CD14-positive monocyte (primary cell): Measurements from ENCODE around the gene CXXC5. TPM values are rescaled to one million over a fixed set of nuclear protein-coding genes. Genes with fewer than 3 reads are reported as not detected.
"Not testable (repeated sequence)": the region's sequence is repeated elsewhere in the genome, so short reads cannot be mapped to it uniquely, and the experiment has no call there.

Source experiments
- DNase-seq, 3 donors: peaks; one replicate each; pipeline ENCODE4 v3.0.0-alpha.2; 2011 to 2022
- H2AFZ ChIP-seq: 2 replicates; pipeline ENCODE4 v1.6.0; 2012; ENCODE audit warnings: mild to moderate bottlenecking, low read depth, low read length, inconsistent platforms; ENCODE audit not compliant: insufficient read depth, poor library complexity, severe bottlenecking
- H3K27ac ChIP-seq, 2 donors: 1 replicate in 1 of 2; 2 replicates in 1 of 2; pipeline ENCODE4 v1.5.1; 2012 to 2013; ENCODE audit warnings: low read length in 2 of 2, control low read depth in 1 of 2, inconsistent platforms in 1 of 2, low read depth in 1 of 2, mild to moderate bottlenecking in 1 of 2
- H3K27me3 ChIP-seq, 2 donors: one replicate each; pipeline versions ENCODE4 v1.6.0 to v1.6.1; 2011 to 2013; ENCODE audit warnings: low read length in 2 of 2; ENCODE audit not compliant: control insufficient read depth in 2 of 2, insufficient read depth in 2 of 2
- H3K36me3 ChIP-seq, 2 donors: replicated peaks in 1 of 2; 1 replicate in 1 of 2; 2 replicates in 1 of 2; pipeline versions ENCODE4 v1.5.1 to v1.6.1; 2012 to 2013; ENCODE audit warnings: low read length in 2 of 2, control low read depth in 1 of 2, inconsistent platforms in 1 of 2, mild to moderate bottlenecking in 1 of 2; ENCODE audit not compliant: insufficient read depth in 2 of 2, control insufficient read depth in 1 of 2
- H3K4me1 ChIP-seq, 2 donors: 1 replicate in 1 of 2; 2 replicates in 1 of 2; pipeline versions ENCODE4 v1.5.1 to v1.6.1; 2012 to 2013; ENCODE audit warnings: low read length in 2 of 2, control low read depth in 1 of 2, inconsistent platforms in 1 of 2, mild to moderate bottlenecking in 1 of 2, moderate library complexity in 1 of 2; ENCODE audit not compliant: insufficient read depth in 2 of 2, control insufficient read depth in 1 of 2
- H3K4me2 ChIP-seq: replicated peaks from 2 replicates; pipeline ENCODE3; 2012; ENCODE audit warnings: low read length, moderate library complexity, mild to moderate bottlenecking; ENCODE audit not compliant: poor library complexity, severe bottlenecking; ENCODE audit errors: extremely low read depth
- H3K4me3 ChIP-seq, 3 experiments: fragments of 200-600 bp in 1 of 3; sonication (generic) in 1 of 3; replicated peaks in 1 of 3; 1 replicate in 2 of 3; 2 replicates in 1 of 3; pipeline ENCODE4 v1.5.1; 2011 to 2013; ENCODE audit warnings: low read length in 3 of 3, mild to moderate bottlenecking in 3 of 3, control low read depth in 2 of 3, low read depth in 2 of 3, inconsistent platforms in 1 of 3, moderate library complexity in 1 of 3
- H3K79me2 ChIP-seq: 2 replicates; pipeline ENCODE4 v1.6.0; 2012; ENCODE audit warnings: mild to moderate bottlenecking, control low read depth, inconsistent platforms, low read length, moderate library complexity; ENCODE audit not compliant: insufficient read depth
- H3K9ac ChIP-seq: 2 replicates; pipeline ENCODE4 v1.6.0; 2017; ENCODE audit warnings: low read length, mild to moderate bottlenecking; ENCODE audit not compliant: insufficient read depth, poor library complexity, severe bottlenecking
- H3K9me3 ChIP-seq, 2 donors: replicated peaks in 1 of 2; 1 replicate in 1 of 2; 2 replicates in 1 of 2; pipeline versions ENCODE4 v1.5.1 to v1.6.1; 2012 to 2013; ENCODE audit warnings: low read length in 2 of 2, control low read depth in 1 of 2; ENCODE audit not compliant: control insufficient read depth in 1 of 2, insufficient read depth in 1 of 2
- H4K20me1 ChIP-seq: 2 replicates; pipeline ENCODE4 v1.6.0; 2012; ENCODE audit warnings: mild to moderate bottlenecking, low read length, control low read depth, moderate library complexity; ENCODE audit not compliant: insufficient read depth
- H3K27ac Mint-ChIP-seq, 7 donors: one replicate each; pipeline ENCODE4 v1.8.0; 2020; ENCODE audit warnings: mild to moderate bottlenecking in 7 of 7, mixed read lengths in 7 of 7, moderate library complexity in 6 of 7, inconsistent platforms in 2 of 7
- H3K27me3 Mint-ChIP-seq, 3 donors: one replicate each; pipeline ENCODE4 v1.8.0; 2021 to 2022; ENCODE audit warnings: low read depth in 3 of 3, mild to moderate bottlenecking in 3 of 3, mixed read lengths in 3 of 3, moderate library complexity in 3 of 3, inconsistent platforms in 1 of 3
- H3K36me3 Mint-ChIP-seq, 2 donors: one replicate each; pipeline ENCODE4 v1.8.0; 2020; ENCODE audit warnings: mixed read lengths in 2 of 2, inconsistent platforms in 1 of 2, mild to moderate bottlenecking in 1 of 2
- H3K4me1 Mint-ChIP-seq: one replicate; pipeline ENCODE4 v1.8.0; 2020; ENCODE audit warnings: mild to moderate bottlenecking, mixed read lengths
- H3K4me3 Mint-ChIP-seq, 2 donors: one replicate each; pipeline ENCODE4 v1.8.0; 2020; ENCODE audit warnings: mild to moderate bottlenecking in 2 of 2, mixed read lengths in 2 of 2, moderate library complexity in 1 of 2
- H3K9me3 Mint-ChIP-seq, 7 donors: one replicate each; pipeline ENCODE4 v1.8.0; 2020 to 2022; ENCODE audit warnings: mixed read lengths in 7 of 7, mild to moderate bottlenecking in 6 of 7, moderate library complexity in 6 of 7, inconsistent platforms in 2 of 7
- CTCF ChIP-seq: fragments of 200-600 bp; IDR thresholded peaks from one replicate; pipeline ENCODE4 v1.8.0; 2022; ENCODE audit warnings: antibody characterized with exemption, mild to moderate bottlenecking
- WGBS: methylation state at CpG from one replicate; pipeline ENCODE4 v1.1.5; 2013; ENCODE audit warnings: missing lambda C conversion rate; ENCODE audit not compliant: insufficient coverage; 5-methylcytosine and 5-hydroxymethylcytosine counted together
- intact Hi-C, 2 donors: fragments of 100-400 bp; cut with micrococcal nuclease; formaldehyde crosslinking; loops; one replicate each; pipeline versions ENCODE4 v1.15.0 to v1.15.1; 2023
- polyA plus RNA-seq, 3 donors: library from polyadenylated mRNA; depleted of rRNA in 1 of 3; unstranded in 2 of 3; stranded (reverse) in 1 of 3; fragments of 300-500 nt in 2 of 3; fragments of >200 nt in 1 of 3; fragmentation: Illumina TruSeq in 2 of 3; gene quantifications; 1 replicate in 2 of 3; 2 replicates in 1 of 3; pipeline ENCODE4 v1.2.3, GENCODE V29; 2012 to 2021

CXXC5 gene
- polyA plus RNA-seq, 3 donors, result 22.4 to 37.2 (median 33.7) TPM

GRCh38 chr5:139600336-139600949 lies 47.7 kb upstream of the CXXC5 start:
- Histone ChIP-seq H4K20me1 (peaks cover 97% of the 10 kb centered on the region), H2AFZ (no peak overlapping the region), H3K79me2 (peaks cover 94% of the 10 kb centered on the region), H3K9ac (no peak overlapping the region), H3K27me3 (no peaks in the 10 kb centered on the region), H3K27ac (peak overlapping the region in 1 of 2 donors; percentile 24), H3K36me3 (peaks cover 21 to 54% of the 10 kb centered on the region in 2 donors), H3K9me3 (no peaks in the 10 kb centered on the region), H3K4me2 (no peak overlapping the region), H3K4me3 (no peak overlapping the region), H3K4me1 (no peaks in the 10 kb centered on the region)
- WGBS, result 52% methylated on average over 5 of the region's 7 CpGs
- peaks cover 7% of the 10 kb centered on the region for H3K4me1 Mint-ChIP-seq
- H3K27ac Mint-ChIP-seq, result no peak overlapping the region
- intact Hi-C loops, result no loop called here
- no peaks in the 10 kb centered on the region for H3K27me3 Mint-ChIP-seq
- peaks cover 0 to 2% (median 0%) of the 10 kb centered on the region in 7 donors for H3K9me3 Mint-ChIP-seq
- no peak for TF ChIP-seq CTCF
- DNase-seq, result no peak
- no peak overlapping the region for H3K4me3 Mint-ChIP-seq
- H3K36me3 Mint-ChIP-seq, result peaks cover 24 to 53% of the 10 kb centered on the region in 2 donors

DNA sequence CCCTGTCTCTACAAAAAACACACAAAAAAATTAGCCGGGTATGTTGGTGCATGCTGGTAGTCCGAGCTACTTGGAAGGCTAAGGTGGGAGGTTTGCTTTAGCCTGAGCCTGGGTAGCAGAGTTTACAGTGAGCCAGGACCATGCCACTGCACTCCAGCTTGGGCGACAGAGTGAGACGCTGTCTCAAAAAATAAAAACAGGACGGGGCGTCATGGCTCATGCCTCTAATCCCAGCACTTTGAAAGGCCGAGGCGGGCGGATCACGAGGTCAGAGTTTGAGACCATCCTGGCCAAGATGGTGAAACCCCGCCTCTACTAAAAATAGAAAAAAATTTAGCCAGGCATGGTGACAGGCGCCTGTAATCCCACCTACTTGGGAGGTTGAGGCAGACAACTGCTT lies 46.7 kb upstream of the CXXC5 start:
- no peak for TF ChIP-seq CTCF
- Mint-ChIP-seq H3K4me1 (peaks cover 7% of the 10 kb centered on the region), H3K9me3 (peaks cover 0 to 2% (median 0%) of the 10 kb centered on the region in 7 donors), H3K27ac (no peak overlapping the region), H3K27me3 (no peaks in the 10 kb centered on the region), H3K4me3 (no peak overlapping the region), H3K36me3 (peaks cover 28 to 61% of the 10 kb centered on the region in 2 donors)
- WGBS, result 96% methylated on average over 6 of the region's 12 CpGs
- Histone ChIP-seq H3K4me1 (no peaks in the 10 kb centered on the region), H3K27ac (no peak overlapping the region), H3K27me3 (no peaks in the 10 kb centered on the region), H3K4me2 (no peak overlapping the region), H3K36me3 (peaks cover 27 to 58% of the 10 kb centered on the region in 2 donors), H3K4me3 (no peak overlapping the region), H3K79me2 (peaks cover 94% of the 10 kb centered on the region), H4K20me1 (peaks cover 97% of the 10 kb centered on the region), H2AFZ (no peak overlapping the region), H3K9me3 (no peaks in the 10 kb centered on the region), H3K9ac (no peak overlapping the region)
- intact Hi-C loops, result no loop called here
- DNase-seq, result no peak

DNA sequence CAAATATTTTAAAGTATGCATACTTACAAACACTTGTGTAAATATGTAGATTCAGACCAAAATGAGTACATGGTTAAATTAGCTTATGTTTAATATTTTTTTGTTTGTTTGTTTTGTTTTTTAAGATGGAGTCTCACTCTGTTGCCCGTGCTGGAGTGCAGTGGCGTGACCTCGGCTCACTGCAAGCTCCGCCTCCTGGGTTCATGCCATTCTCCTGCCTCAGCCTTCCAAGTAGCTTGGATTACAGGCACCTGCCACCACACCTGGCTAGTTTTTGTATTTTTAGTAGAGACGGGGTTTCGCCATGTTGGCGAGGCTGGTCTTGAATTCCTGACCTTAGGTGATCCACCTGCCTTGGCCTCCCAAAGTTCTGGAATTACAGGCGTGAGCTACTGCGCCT lies 46.2 kb upstream of the CXXC5 start:
- H3K27me3 Mint-ChIP-seq, H3K9me3 Mint-ChIP-seq, H3K27me3 ChIP-seq, H3K9me3 ChIP-seq, H2AFZ ChIP-seq, H3K4me2 ChIP-seq, DNase-seq, intact Hi-C loops, H3K4me3 Mint-ChIP-seq, H3K9ac ChIP-seq, H3K4me3 ChIP-seq, H3K4me1 Mint-ChIP-seq, H3K27ac ChIP-seq, H3K4me1 ChIP-seq: not testable (repeated sequence)
- Mint-ChIP-seq H3K27ac (peak overlapping the region in 1 of 7 donors; percentile 68), H3K36me3 (peaks cover 28 to 61% of the 10 kb centered on the region in 2 donors)
- peaks cover 94% of the 10 kb centered on the region for H3K79me2 ChIP-seq
- H3K36me3 ChIP-seq, result peaks cover 29 to 58% of the 10 kb centered on the region in 2 donors
- WGBS, result 96% methylated on average over 7 of the region's 9 CpGs
- H4K20me1 ChIP-seq, result peaks cover 97% of the 10 kb centered on the region
